Liver (tissue), 9 donors: ENCODE data around the gene RASAL2. TPM values are rescaled to one million over a fixed set of nuclear protein-coding genes. Genes with fewer than 3 reads are reported as not detected.

Experiments used
- DNase-seq: peaks from one replicate; pipeline ENCODE4 v3.0.0-alpha.2; 2017; ENCODE audit warnings: low spot score
- H3K27ac ChIP-seq, 2 donors: one replicate each; pipeline ENCODE4 v1.7.0; 2013; ENCODE audit warnings: inconsistent platforms in 2 of 2, low read length in 2 of 2, control low read depth in 1 of 2, low read depth in 1 of 2, mild to moderate bottlenecking in 1 of 2
- H3K27me3 ChIP-seq, 4 donors: one replicate each; pipeline versions ENCODE4 v1.6.1 to v1.7.0; 2013; ENCODE audit warnings: low read length in 3 of 4, inconsistent platforms in 1 of 4, mild to moderate bottlenecking in 1 of 4, moderate library complexity in 1 of 4; ENCODE audit not compliant: control insufficient read depth in 4 of 4, insufficient read depth in 4 of 4
- H3K36me3 ChIP-seq, 4 donors: one replicate each; pipeline versions ENCODE4 v1.6.1 to v1.7.0; 2013; ENCODE audit warnings: low read length in 3 of 4, mild to moderate bottlenecking in 3 of 4, low read depth in 1 of 4, moderate library complexity in 1 of 4; ENCODE audit not compliant: control insufficient read depth in 4 of 4, insufficient read depth in 3 of 4
- H3K4me1 ChIP-seq, 4 donors: one replicate each; pipeline versions ENCODE4 v1.6.1 to v1.7.0; 2013; ENCODE audit warnings: low read length in 3 of 4, mild to moderate bottlenecking in 3 of 4, moderate library complexity in 1 of 4; ENCODE audit not compliant: control insufficient read depth in 4 of 4, insufficient read depth in 4 of 4
- H3K4me3 ChIP-seq, 3 donors: one replicate each; pipeline versions ENCODE4 v1.6.1 to v1.7.0; 2013; ENCODE audit warnings: low read length in 3 of 3, control low read depth in 1 of 3, low read depth in 1 of 3, mild to moderate bottlenecking in 1 of 3
- H3K9ac ChIP-seq, 2 donors: one replicate each; pipeline ENCODE4 v1.7.0; 2013; ENCODE audit warnings: low read length in 2 of 2, mild to moderate bottlenecking in 2 of 2, moderate library complexity in 2 of 2, control low read depth in 1 of 2, low read depth in 1 of 2
- H3K9me3 ChIP-seq, 4 donors: one replicate each; pipeline versions ENCODE4 v1.6.1 to v1.7.0; 2013; ENCODE audit warnings: low read length in 3 of 4; ENCODE audit not compliant: control insufficient read depth in 4 of 4
- EGR1 ChIP-seq, 2 donors: IDR thresholded peaks; 2 replicates each; pipeline ENCODE4 v1.6.1; 2016 to 2018; ENCODE audit warnings: antibody characterized with exemption in 2 of 2, low read depth in 2 of 2
- FOXA1 ChIP-seq: IDR thresholded peaks from 2 replicates; pipeline ENCODE4 v1.6.1; 2016; ENCODE audit warnings: antibody characterized with exemption
- FOXA2 ChIP-seq: IDR thresholded peaks from 2 replicates; pipeline ENCODE4 v1.6.1; 2016; ENCODE audit warnings: antibody characterized with exemption
- GABPA ChIP-seq, 2 donors: IDR thresholded peaks in 1 of 2; conservative IDR thresholded peaks in 1 of 2; 2 replicates each; pipeline ENCODE4 v1.6.1; 2016; ENCODE audit warnings: antibody characterized with exemption in 2 of 2, mild to moderate bottlenecking in 1 of 2, moderate library complexity in 1 of 2
- HNF4A ChIP-seq, 2 donors: conservative IDR thresholded peaks; 2 replicates each; pipeline ENCODE4 v1.6.1; 2016; ENCODE audit warnings: antibody characterized with exemption in 2 of 2, mild to moderate bottlenecking in 2 of 2
- HNF4G ChIP-seq: IDR thresholded peaks from 2 replicates; pipeline ENCODE4 v1.6.1; 2016; ENCODE audit warnings: antibody characterized with exemption
- NR2F2 ChIP-seq: IDR thresholded peaks from 2 replicates; pipeline ENCODE4 v1.6.1; 2016; ENCODE audit warnings: antibody characterized with exemption
- RAD21 ChIP-seq, 2 donors: IDR thresholded peaks; 2 replicates each; pipeline ENCODE4 v1.6.1; 2016; ENCODE audit warnings: antibody characterized with exemption in 2 of 2, mild to moderate bottlenecking in 2 of 2
- RXRA ChIP-seq, 2 donors: IDR thresholded peaks; 2 replicates each; pipeline ENCODE4 v1.6.1; 2017 to 2018; ENCODE audit warnings: antibody characterized with exemption in 2 of 2, mild to moderate bottlenecking in 1 of 2
- SP1 ChIP-seq: IDR thresholded peaks from 2 replicates; pipeline ENCODE4 v1.6.1; 2018; ENCODE audit warnings: antibody characterized with exemption, mild to moderate bottlenecking
- TAF1 ChIP-seq: conservative IDR thresholded peaks from 2 replicates; pipeline ENCODE4 v1.6.1; 2016; ENCODE audit warnings: antibody characterized with exemption, mild to moderate bottlenecking
- WGBS: extraction: QIAGEN DNeasy Blood & Tissue Kit; methylation state at CpG from one replicate; pipeline ENCODE4 v1.1.7; 2013; 5-methylcytosine and 5-hydroxymethylcytosine counted together
- polyA plus RNA-seq, 2 donors: library from polyadenylated mRNA; stranded (reverse) in 1 of 2; unstranded in 1 of 2; fragments of 200-250 nt in 1 of 2; fragments of >200 nt in 1 of 2; fragmentation: Nextera tagmentation in 1 of 2; extraction: Ambion mirVana in 1 of 2; gene quantifications; one replicate each; pipeline versions ENCODE4 v1.2.1 to v1.2.3, GENCODE V29; 2013 to 2015
- total RNA-seq, 2 donors: library from RNA; depleted of rRNA; stranded (reverse); fragments of >200 nt; gene quantifications; one replicate each; pipeline ENCODE4 v1.2.3, GENCODE V29; 2014
- TF ChIP-seq, protein P1 (sequence below): IDR thresholded peaks from 2 replicates; pipeline ENCODE4 v1.6.1; 2016; ENCODE audit warnings: antibody characterized with exemption
- TF ChIP-seq, protein P2 (sequence below): IDR thresholded peaks from 2 replicates; pipeline ENCODE4 v1.6.1; 2016; ENCODE audit warnings: antibody characterized with exemption, mild to moderate bottlenecking
- TF ChIP-seq, protein P3 (sequence below): IDR thresholded peaks from 2 replicates; pipeline ENCODE4 v1.6.1; 2016; ENCODE audit warnings: antibody characterized with exemption
- TF ChIP-seq, protein P4 (sequence below): fragments of 150-350 bp; IDR thresholded peaks from 2 replicates; pipeline ENCODE4 v1.5.1; 2017; ENCODE audit warnings: improper control_type of control experiment, low read depth, low read length; ENCODE audit not compliant: missing input control
- TF ChIP-seq, protein P5 (sequence below): IDR thresholded peaks from 2 replicates; pipeline ENCODE4 v1.6.1; 2016; ENCODE audit warnings: antibody characterized with exemption
- donor health status: healthy.
- donor health status: healthy.
- donor health status: healthy.
- donor health status: healthy.
- donor health status: healthy.

Gene RASAL2
- total and polyA plus RNA-seq, 4 donors = 1.8 to 8.1 (median 4.1) TPM

DNA sequence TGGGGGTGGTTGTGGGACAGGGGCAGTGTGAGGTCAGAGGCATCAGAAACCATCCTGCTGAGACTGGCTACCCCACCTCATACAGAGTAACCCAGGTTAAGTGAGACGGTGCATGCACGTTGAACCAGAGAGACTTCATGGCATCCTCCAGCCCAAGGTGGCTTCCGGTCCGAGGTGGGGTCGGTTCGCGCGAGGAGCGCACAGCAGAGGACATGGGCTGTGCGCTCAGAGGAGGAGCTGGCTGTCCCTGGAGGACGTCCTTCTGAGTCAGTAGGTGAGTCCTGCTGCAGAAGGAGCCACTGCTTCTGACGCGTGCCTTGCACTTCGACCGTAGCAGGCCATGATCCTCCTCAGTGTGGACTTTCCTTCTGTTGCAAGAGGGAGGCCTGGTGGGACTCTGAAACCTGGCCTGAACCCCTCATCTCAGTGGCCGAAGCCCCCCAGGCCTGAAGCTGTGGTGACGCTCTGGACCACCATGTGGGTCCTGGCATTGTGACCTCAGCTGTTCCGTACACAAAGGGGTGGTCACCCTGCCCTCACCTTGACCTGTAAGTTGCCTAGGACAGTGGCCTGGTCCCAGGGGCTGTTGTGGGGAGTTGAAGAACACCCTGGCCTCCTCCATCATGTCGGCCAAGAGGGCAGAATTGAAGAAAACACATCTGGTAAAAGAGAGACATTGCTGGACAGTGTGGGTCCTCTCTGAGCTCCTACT, 418.8 kb downstream of the RASAL2 start, which contains the start of gene TEX35:
TEX35 (plus strand) TSS at position 544 of the 712 bp plus-strand sequence; CDS start at position 624, 80 bp downstream.
- Histone ChIP-seq H3K27ac (no peak within 1 kb of the TSS), H3K36me3 (no peaks in the 10 kb centered on the region), H3K27me3 (no peaks in the 10 kb centered on the region), H3K9me3 (no peaks in the 10 kb centered on the region), H3K9ac (no peak within 1 kb of the TSS), H3K4me3 (no peak within 1 kb of the TSS), H3K4me1 (no peaks in the 10 kb centered on the region)
- WGBS = 96% methylated on average over 19 of the region's 19 CpGs
- TF ChIP-seq SP1 (no peak), RXRA (IDR thresholded peaks at IDR 0.05) (no peak), GABPA (IDR thresholded peaks at IDR 0.05 in 1 of 2, conservative IDR thresholded peaks at IDR 0.05 in 1 of 2) (no peak), NR2F2 (no peak), FOXA2 (no peak), RAD21 (IDR thresholded peaks at IDR 0.05) (no peak), TAF1 (no peak), HNF4A (conservative IDR thresholded peaks at IDR 0.05) (no peak), HNF4G (no peak), FOXA1 (no peak), EGR1 (IDR thresholded peaks at IDR 0.05; ENCODE audit: low read depth in 2 of 2) (no peak)
- TF ChIP-seq, protein P1, sequence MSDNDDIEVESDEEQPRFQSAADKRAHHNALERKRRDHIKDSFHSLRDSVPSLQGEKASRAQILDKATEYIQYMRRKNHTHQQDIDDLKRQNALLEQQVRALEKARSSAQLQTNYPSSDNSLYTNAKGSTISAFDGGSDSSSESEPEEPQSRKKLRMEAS = no peak
- TF ChIP-seq, protein P2, sequence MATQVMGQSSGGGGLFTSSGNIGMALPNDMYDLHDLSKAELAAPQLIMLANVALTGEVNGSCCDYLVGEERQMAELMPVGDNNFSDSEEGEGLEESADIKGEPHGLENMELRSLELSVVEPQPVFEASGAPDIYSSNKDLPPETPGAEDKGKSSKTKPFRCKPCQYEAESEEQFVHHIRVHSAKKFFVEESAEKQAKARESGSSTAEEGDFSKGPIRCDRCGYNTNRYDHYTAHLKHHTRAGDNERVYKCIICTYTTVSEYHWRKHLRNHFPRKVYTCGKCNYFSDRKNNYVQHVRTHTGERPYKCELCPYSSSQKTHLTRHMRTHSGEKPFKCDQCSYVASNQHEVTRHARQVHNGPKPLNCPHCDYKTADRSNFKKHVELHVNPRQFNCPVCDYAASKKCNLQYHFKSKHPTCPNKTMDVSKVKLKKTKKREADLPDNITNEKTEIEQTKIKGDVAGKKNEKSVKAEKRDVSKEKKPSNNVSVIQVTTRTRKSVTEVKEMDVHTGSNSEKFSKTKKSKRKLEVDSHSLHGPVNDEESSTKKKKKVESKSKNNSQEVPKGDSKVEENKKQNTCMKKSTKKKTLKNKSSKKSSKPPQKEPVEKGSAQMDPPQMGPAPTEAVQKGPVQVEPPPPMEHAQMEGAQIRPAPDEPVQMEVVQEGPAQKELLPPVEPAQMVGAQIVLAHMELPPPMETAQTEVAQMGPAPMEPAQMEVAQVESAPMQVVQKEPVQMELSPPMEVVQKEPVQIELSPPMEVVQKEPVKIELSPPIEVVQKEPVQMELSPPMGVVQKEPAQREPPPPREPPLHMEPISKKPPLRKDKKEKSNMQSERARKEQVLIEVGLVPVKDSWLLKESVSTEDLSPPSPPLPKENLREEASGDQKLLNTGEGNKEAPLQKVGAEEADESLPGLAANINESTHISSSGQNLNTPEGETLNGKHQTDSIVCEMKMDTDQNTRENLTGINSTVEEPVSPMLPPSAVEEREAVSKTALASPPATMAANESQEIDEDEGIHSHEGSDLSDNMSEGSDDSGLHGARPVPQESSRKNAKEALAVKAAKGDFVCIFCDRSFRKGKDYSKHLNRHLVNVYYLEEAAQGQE = no peak
- TF ChIP-seq, protein P3, sequence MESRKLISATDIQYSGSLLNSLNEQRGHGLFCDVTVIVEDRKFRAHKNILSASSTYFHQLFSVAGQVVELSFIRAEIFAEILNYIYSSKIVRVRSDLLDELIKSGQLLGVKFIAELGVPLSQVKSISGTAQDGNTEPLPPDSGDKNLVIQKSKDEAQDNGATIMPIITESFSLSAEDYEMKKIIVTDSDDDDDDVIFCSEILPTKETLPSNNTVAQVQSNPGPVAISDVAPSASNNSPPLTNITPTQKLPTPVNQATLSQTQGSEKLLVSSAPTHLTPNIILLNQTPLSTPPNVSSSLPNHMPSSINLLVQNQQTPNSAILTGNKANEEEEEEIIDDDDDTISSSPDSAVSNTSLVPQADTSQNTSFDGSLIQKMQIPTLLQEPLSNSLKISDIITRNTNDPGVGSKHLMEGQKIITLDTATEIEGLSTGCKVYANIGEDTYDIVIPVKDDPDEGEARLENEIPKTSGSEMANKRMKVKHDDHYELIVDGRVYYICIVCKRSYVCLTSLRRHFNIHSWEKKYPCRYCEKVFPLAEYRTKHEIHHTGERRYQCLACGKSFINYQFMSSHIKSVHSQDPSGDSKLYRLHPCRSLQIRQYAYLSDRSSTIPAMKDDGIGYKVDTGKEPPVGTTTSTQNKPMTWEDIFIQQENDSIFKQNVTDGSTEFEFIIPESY = no peak
- TF ChIP-seq, protein P4, sequence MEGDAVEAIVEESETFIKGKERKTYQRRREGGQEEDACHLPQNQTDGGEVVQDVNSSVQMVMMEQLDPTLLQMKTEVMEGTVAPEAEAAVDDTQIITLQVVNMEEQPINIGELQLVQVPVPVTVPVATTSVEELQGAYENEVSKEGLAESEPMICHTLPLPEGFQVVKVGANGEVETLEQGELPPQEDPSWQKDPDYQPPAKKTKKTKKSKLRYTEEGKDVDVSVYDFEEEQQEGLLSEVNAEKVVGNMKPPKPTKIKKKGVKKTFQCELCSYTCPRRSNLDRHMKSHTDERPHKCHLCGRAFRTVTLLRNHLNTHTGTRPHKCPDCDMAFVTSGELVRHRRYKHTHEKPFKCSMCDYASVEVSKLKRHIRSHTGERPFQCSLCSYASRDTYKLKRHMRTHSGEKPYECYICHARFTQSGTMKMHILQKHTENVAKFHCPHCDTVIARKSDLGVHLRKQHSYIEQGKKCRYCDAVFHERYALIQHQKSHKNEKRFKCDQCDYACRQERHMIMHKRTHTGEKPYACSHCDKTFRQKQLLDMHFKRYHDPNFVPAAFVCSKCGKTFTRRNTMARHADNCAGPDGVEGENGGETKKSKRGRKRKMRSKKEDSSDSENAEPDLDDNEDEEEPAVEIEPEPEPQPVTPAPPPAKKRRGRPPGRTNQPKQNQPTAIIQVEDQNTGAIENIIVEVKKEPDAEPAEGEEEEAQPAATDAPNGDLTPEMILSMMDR = no peak
- TF ChIP-seq, protein P5, sequence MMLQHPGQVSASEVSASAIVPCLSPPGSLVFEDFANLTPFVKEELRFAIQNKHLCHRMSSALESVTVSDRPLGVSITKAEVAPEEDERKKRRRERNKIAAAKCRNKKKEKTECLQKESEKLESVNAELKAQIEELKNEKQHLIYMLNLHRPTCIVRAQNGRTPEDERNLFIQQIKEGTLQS = no peak
- no peak for DNase-seq
